Measurements from ENCODE around the gene MAD1L1. TPM values are rescaled to one million over a fixed set of nuclear protein-coding genes. Genes with fewer than 3 reads are reported as not detected.

Gene MAD1L1
- 18.8 to 29.1 TPM (median 22.3 TPM) in 5 replicates for total RNA-seq (2022; extraction: Qiagen RNA extraction)

GRCh38 chr7:2232766-2233520 is at the start of gene MAD1L1:
TSS of gene MAD1L1 (minus strand) at chr7:2232945. CDS start at chr7:2230133, 2,812 bp downstream.

GRCh38 chr7:2241580-2242540 is 9.1 kb upstream of the MAD1L1 start, which contains the start of the genes MRM2 and NUDT1:
TSS of gene MRM2 (minus strand) at chr7:2242205. CDS start at chr7:2242169, 36 bp downstream.
TSS of gene NUDT1 (plus strand) at chr7:2242226. CDS start at chr7:2244575, 2,349 bp downstream.

Other genes with a start within 250 kb of the MAD1L1 start
- 50.9 to 57.2 TPM (median 56.4 TPM) in 5 replicates for gene MRM2, start 9.3 kb upstream of the MAD1L1 start, total RNA-seq (2022; extraction: Qiagen RNA extraction)
- 96.3 to 103 TPM (median 99.2 TPM) in 5 replicates for gene NUDT1, start 9.3 kb upstream of the MAD1L1 start, total RNA-seq (2022; extraction: Qiagen RNA extraction)
- 72.1 to 140 TPM (median 129 TPM) in 5 replicates for gene SNX8, start 81.5 kb upstream of the MAD1L1 start, total RNA-seq (2022; extraction: Qiagen RNA extraction)
- gene EIF3B, start 121.9 kb upstream of the MAD1L1 start, total RNA-seq (2022; extraction: Qiagen RNA extraction): 237 to 252 TPM (median 244 TPM) in 5 replicates
- 7.0 to 14.4 TPM (median 11.8 TPM) in 5 replicates for gene CHST12, start 170.7 kb upstream of the MAD1L1 start, total RNA-seq (2022; extraction: Qiagen RNA extraction)
- not detected in 5 replicates for gene GRIFIN, start 243.5 kb upstream of the MAD1L1 start, total RNA-seq (2022; extraction: Qiagen RNA extraction)

All from A549 treated with dexamethasone at 1 μM for 4 hours (cell line).